Astrocyte (in vitro differentiated cells and primary cell): Measurements from ENCODE around the gene DNAJC18. TPM values are rescaled to one million over a fixed set of nuclear protein-coding genes. Genes with fewer than 3 reads are reported as not detected.

Source experiments
- DNase-seq: peaks from one replicate; pipeline ENCODE4 v3.0.0-alpha.2; 2010; ENCODE audit warnings: low read depth
- FAIRE-seq: peaks from 2 replicates; lab custom pipeline; 2011; peaks lifted over from hg19 to GRCh38; lab: Jason Lieb, UNC
- H2AFZ ChIP-seq: 2 replicates; pipeline ENCODE4 v1.6.0; 2012; ENCODE audit warnings: low read depth, low read length, inconsistent platforms
- H3K27ac ChIP-seq: 2 replicates; pipeline ENCODE4 v1.5.1; 2011; ENCODE audit warnings: low read depth, low read length, inconsistent platforms
- H3K27me3 ChIP-seq: 2 replicates; pipeline ENCODE4 v1.6.0; 2011; ENCODE audit warnings: low read length, inconsistent platforms; ENCODE audit not compliant: insufficient read depth
- H3K36me3 ChIP-seq: 2 replicates; pipeline ENCODE4 v1.5.1; 2011; ENCODE audit warnings: low read length, inconsistent platforms; ENCODE audit not compliant: insufficient read depth
- H3K4me1 ChIP-seq: 2 replicates; pipeline ENCODE4 v1.5.1; 2011; ENCODE audit warnings: low read length, inconsistent platforms; ENCODE audit not compliant: insufficient read depth
- H3K4me2 ChIP-seq: 2 replicates; pipeline ENCODE4 v1.6.0; 2012; ENCODE audit warnings: low read length, inconsistent platforms
- H3K4me3 ChIP-seq: 2 replicates; pipeline ENCODE4 v1.5.1; 2011; ENCODE audit warnings: low read depth, mild to moderate bottlenecking, low read length, inconsistent platforms; ENCODE audit not compliant: insufficient read depth
- H3K79me2 ChIP-seq: 2 replicates; pipeline ENCODE4 v1.6.0; 2012; ENCODE audit warnings: mild to moderate bottlenecking, low read length, inconsistent platforms; ENCODE audit not compliant: insufficient read depth
- H3K9ac ChIP-seq: 2 replicates; pipeline ENCODE4 v1.6.0; 2012; ENCODE audit warnings: mild to moderate bottlenecking, low read length, inconsistent platforms
- H3K9me3 ChIP-seq: 2 replicates; pipeline ENCODE4 v1.5.1; 2012; ENCODE audit warnings: low read depth, mild to moderate bottlenecking, low read length, inconsistent platforms; ENCODE audit not compliant: insufficient read depth
- H4K20me1 ChIP-seq: 2 replicates; pipeline ENCODE4 v1.6.0; 2012; ENCODE audit warnings: low read length, inconsistent platforms; ENCODE audit not compliant: insufficient read depth
- H3K27ac Mint-ChIP-seq: one replicate; pipeline ENCODE4 v1.8.0; 2021; ENCODE audit warnings: mild to moderate bottlenecking, mixed read lengths; ENCODE audit not compliant: unreplicated experiment
- H3K27me3 Mint-ChIP-seq: one replicate; pipeline ENCODE4 v1.8.0; 2021; ENCODE audit warnings: low read depth, mixed read lengths; ENCODE audit not compliant: unreplicated experiment
- H3K36me3 Mint-ChIP-seq: one replicate; pipeline ENCODE4 v1.8.0; 2021; ENCODE audit warnings: low read depth, mixed read lengths; ENCODE audit not compliant: unreplicated experiment
- H3K4me1 Mint-ChIP-seq: one replicate; pipeline ENCODE4 v1.8.0; 2021; ENCODE audit warnings: low read depth, mixed read lengths; ENCODE audit not compliant: unreplicated experiment
- H3K4me3 Mint-ChIP-seq: one replicate; pipeline ENCODE4 v1.8.0; 2021; ENCODE audit warnings: mild to moderate bottlenecking, moderate library complexity, mixed read lengths; ENCODE audit not compliant: unreplicated experiment
- H3K9me3 Mint-ChIP-seq: one replicate; pipeline ENCODE4 v1.8.0; 2021; ENCODE audit warnings: mild to moderate bottlenecking, mixed read lengths; ENCODE audit not compliant: unreplicated experiment
- EZH2 ChIP-seq: IDR thresholded peaks from 2 replicates; pipeline ENCODE4 v1.6.1; 2012; ENCODE audit warnings: mild to moderate bottlenecking, low read length, inconsistent platforms; ENCODE audit not compliant: insufficient read depth
- total RNA-seq: library from RNA; stranded (reverse); gene quantifications from 2 replicates; pipeline ENCODE4 v1.2.1, GENCODE V29; 2021
- TF ChIP-seq, protein P1 (sequence below): IDR thresholded peaks from 2 replicates; pipeline ENCODE4 v1.5.1; 2011; ENCODE audit warnings: low read depth, mild to moderate bottlenecking, inconsistent platforms, low read length, moderate library complexity; ENCODE audit not compliant: insufficient read depth

The DNAJC18 gene
- total RNA-seq, 1 donor from 2014 or later: 18.8 TPM

- no peak overlapping the region for H3K4me3 Mint-ChIP-seq
- Histone ChIP-seq H3K4me2 (no peak overlapping the region), H2AFZ (no peak overlapping the region), H4K20me1 (no peaks in the 10 kb centered on the region), H3K27me3 (no peaks in the 10 kb centered on the region), H3K27ac (no peak overlapping the region), H3K79me2 (no peaks in the 10 kb centered on the region), H3K4me1 (peaks cover 13% of the 10 kb centered on the region), H3K36me3 (peaks cover 5% of the 10 kb centered on the region), H3K9ac (no peak overlapping the region), H3K9me3 (no peaks in the 10 kb centered on the region), H3K4me3 (no peak overlapping the region)
- peaks cover 2% of the 10 kb centered on the region for H3K4me1 Mint-ChIP-seq
- no peaks in the 10 kb centered on the region for H3K9me3 Mint-ChIP-seq
- H3K27ac Mint-ChIP-seq: no peak overlapping the region
- no peak for DNase-seq
- TF ChIP-seq EZH2: no peak
- TF ChIP-seq, protein P1, sequence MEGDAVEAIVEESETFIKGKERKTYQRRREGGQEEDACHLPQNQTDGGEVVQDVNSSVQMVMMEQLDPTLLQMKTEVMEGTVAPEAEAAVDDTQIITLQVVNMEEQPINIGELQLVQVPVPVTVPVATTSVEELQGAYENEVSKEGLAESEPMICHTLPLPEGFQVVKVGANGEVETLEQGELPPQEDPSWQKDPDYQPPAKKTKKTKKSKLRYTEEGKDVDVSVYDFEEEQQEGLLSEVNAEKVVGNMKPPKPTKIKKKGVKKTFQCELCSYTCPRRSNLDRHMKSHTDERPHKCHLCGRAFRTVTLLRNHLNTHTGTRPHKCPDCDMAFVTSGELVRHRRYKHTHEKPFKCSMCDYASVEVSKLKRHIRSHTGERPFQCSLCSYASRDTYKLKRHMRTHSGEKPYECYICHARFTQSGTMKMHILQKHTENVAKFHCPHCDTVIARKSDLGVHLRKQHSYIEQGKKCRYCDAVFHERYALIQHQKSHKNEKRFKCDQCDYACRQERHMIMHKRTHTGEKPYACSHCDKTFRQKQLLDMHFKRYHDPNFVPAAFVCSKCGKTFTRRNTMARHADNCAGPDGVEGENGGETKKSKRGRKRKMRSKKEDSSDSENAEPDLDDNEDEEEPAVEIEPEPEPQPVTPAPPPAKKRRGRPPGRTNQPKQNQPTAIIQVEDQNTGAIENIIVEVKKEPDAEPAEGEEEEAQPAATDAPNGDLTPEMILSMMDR: no peak
- H3K27me3 Mint-ChIP-seq: peaks cover 9% of the 10 kb centered on the region
- FAIRE-seq: no peak
- no peaks in the 10 kb centered on the region for H3K36me3 Mint-ChIP-seq
Observed at GRCh38 chr5:139453683-139454567, 14.6 kb upstream of the DNAJC18 start.

- no peaks in the 10 kb centered on the region for H3K36me3 Mint-ChIP-seq
- no peak overlapping the region for H3K27ac ChIP-seq
- H3K4me3 Mint-ChIP-seq: no peak overlapping the region
- H3K27ac Mint-ChIP-seq: no peak overlapping the region
- H4K20me1 ChIP-seq: no peaks in the 10 kb centered on the region
- FAIRE-seq: no peak
- H3K36me3 ChIP-seq: peaks cover 5% of the 10 kb centered on the region
- H3K27me3 Mint-ChIP-seq: peaks cover 11% of the 10 kb centered on the region
- no peak for DNase-seq
- H3K4me3 ChIP-seq: no peak overlapping the region
- no peaks in the 10 kb centered on the region for H3K9me3 ChIP-seq
- no peaks in the 10 kb centered on the region for H3K4me1 ChIP-seq
- peaks cover 4% of the 10 kb centered on the region for H3K4me1 Mint-ChIP-seq
- no peak overlapping the region for H3K9ac ChIP-seq
- no peak overlapping the region for H3K4me2 ChIP-seq
- H3K79me2 ChIP-seq: no peaks in the 10 kb centered on the region
- no peaks in the 10 kb centered on the region for H3K27me3 ChIP-seq
- no peak overlapping the region for H2AFZ ChIP-seq
- no peaks in the 10 kb centered on the region for H3K9me3 Mint-ChIP-seq
- TF ChIP-seq, protein P1: no peak
- no peak for TF ChIP-seq EZH2
Observed at GRCh38 chr5:139451878-139452660, 12.7 kb upstream of the DNAJC18 start.
